ENCODE measurements around the gene TMEM242. TPM values are rescaled to one million over a fixed set of nuclear protein-coding genes. Genes with fewer than 3 reads are reported as not detected.

TMEM242 gene
- polyA plus RNA-seq, 1 of the 3 experiments (the other 2 are of a cell fraction): 7.4 TPM

DNA sequence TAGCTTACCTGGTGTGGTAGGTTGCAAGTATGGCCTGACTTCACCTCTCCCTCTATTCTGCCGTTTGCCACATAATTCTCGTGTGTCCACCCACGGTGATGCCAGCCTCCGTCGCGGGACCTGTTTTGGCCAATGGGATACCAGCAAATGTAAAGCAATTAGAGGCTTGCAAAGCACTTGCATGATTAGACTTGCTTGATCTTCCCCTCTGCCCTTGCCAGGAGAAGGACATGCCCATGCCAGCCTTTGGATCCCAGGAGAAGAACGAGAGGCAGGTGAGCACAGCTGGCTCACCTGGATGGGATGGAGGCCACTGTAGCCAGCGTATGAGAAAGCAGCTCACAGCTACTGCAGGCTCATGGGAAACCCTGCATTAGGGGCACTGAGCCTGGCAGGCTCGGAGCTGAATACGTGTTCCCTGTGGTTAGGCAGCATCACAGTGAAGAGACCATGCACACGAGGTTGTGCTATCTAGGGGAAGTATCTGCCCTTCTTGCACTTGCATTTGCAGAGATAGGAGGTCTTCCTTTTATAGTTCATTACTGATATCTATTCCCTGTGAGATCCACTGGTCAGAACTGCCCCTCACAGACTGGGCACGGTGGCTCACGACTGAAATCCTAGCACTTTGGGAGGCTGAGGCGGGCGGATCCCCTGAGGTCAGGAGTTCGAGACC is 62.4 kb downstream of the TMEM242 start:
- Histone ChIP-seq H3K27ac (ENCODE audit: low read depth in 2 of 2, low read length in 1 of 2) (no peak overlapping the region), H2AFZ (ENCODE audit: low read depth) (no peak overlapping the region), H3K9me2 (no peaks in the 10 kb centered on the region), H3K4me2 (no peak overlapping the region), H3K4me1 (ENCODE audit: control insufficient read depth in 1 of 2, insufficient read depth in 2 of 2, low read depth in 1 of 2, low read length in 1 of 2) (no peaks in the 10 kb centered on the region), H3K27me3 (ENCODE audit: insufficient read depth) (no peaks in the 10 kb centered on the region), H3K79me2 (ENCODE audit: insufficient read depth) (no peaks in the 10 kb centered on the region), H3K4me3 (ENCODE audit: low read depth in 2 of 2, low read length in 1 of 2) (no peak overlapping the region), H3K36me3 (replicated peaks in 1 of 2; ENCODE audit: control insufficient read depth in 1 of 2, insufficient read depth in 2 of 2, low read length in 1 of 2) (no peaks in the 10 kb centered on the region), H4K20me1 (ENCODE audit: insufficient read depth) (no peaks in the 10 kb centered on the region), H3F3A (replicated peaks; ENCODE audit: insufficient read depth) (no peaks in the 10 kb centered on the region), H3K9me3 (no peaks in the 10 kb centered on the region), H3K9ac (no peak overlapping the region)
- no peak for TF ChIP-seq FOXJ3 (CRISPR knock-in tag; IDR thresholded peaks at IDR 0.05)
- no peak for TF ChIP-seq EP300 (IDR thresholded peaks at IDR 0.05; ENCODE audit: borderline replicate concordance in 1 of 2, low read depth in 1 of 2, low read length in 1 of 2)
- TF ChIP-seq TAF1 (IDR thresholded peaks at IDR 0.05; ENCODE audit: borderline replicate concordance, low read depth, low read length): no peak
- TF ChIP-seq ELF1 (IDR thresholded peaks at IDR 0.05): no peak
- TF ChIP-seq, protein P1, sequence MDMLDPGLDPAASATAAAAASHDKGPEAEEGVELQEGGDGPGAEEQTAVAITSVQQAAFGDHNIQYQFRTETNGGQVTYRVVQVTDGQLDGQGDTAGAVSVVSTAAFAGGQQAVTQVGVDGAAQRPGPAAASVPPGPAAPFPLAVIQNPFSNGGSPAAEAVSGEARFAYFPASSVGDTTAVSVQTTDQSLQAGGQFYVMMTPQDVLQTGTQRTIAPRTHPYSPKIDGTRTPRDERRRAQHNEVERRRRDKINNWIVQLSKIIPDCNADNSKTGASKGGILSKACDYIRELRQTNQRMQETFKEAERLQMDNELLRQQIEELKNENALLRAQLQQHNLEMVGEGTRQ (IDR thresholded peaks at IDR 0.05; ENCODE audit: borderline replicate concordance, low read depth, low read length): no peak
- TF ChIP-seq GATA2 (CRISPR knock-in tag; IDR thresholded peaks at IDR 0.05): no peak
- TF ChIP-seq, protein P2, sequence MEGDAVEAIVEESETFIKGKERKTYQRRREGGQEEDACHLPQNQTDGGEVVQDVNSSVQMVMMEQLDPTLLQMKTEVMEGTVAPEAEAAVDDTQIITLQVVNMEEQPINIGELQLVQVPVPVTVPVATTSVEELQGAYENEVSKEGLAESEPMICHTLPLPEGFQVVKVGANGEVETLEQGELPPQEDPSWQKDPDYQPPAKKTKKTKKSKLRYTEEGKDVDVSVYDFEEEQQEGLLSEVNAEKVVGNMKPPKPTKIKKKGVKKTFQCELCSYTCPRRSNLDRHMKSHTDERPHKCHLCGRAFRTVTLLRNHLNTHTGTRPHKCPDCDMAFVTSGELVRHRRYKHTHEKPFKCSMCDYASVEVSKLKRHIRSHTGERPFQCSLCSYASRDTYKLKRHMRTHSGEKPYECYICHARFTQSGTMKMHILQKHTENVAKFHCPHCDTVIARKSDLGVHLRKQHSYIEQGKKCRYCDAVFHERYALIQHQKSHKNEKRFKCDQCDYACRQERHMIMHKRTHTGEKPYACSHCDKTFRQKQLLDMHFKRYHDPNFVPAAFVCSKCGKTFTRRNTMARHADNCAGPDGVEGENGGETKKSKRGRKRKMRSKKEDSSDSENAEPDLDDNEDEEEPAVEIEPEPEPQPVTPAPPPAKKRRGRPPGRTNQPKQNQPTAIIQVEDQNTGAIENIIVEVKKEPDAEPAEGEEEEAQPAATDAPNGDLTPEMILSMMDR (IDR thresholded peaks at IDR 0.05): no peak
- TF ChIP-seq RAD21 (IDR thresholded peaks at IDR 0.05; ENCODE audit: low read length): no peak
- TF ChIP-seq CHD2 (IDR thresholded peaks at IDR 0.05; ENCODE audit: low read length, partially characterized antibody): no peak
- TF ChIP-seq, protein P3, sequence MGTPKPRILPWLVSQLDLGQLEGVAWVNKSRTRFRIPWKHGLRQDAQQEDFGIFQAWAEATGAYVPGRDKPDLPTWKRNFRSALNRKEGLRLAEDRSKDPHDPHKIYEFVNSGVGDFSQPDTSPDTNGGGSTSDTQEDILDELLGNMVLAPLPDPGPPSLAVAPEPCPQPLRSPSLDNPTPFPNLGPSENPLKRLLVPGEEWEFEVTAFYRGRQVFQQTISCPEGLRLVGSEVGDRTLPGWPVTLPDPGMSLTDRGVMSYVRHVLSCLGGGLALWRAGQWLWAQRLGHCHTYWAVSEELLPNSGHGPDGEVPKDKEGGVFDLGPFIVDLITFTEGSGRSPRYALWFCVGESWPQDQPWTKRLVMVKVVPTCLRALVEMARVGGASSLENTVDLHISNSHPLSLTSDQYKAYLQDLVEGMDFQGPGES (IDR thresholded peaks at IDR 0.05; ENCODE audit: low read depth, low read length): no peak
- no peak for TF ChIP-seq RXRA (IDR thresholded peaks at IDR 0.05; ENCODE audit: borderline replicate concordance, low read depth)
- TF ChIP-seq, protein P4, sequence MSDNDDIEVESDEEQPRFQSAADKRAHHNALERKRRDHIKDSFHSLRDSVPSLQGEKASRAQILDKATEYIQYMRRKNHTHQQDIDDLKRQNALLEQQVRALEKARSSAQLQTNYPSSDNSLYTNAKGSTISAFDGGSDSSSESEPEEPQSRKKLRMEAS (IDR thresholded peaks at IDR 0.05; ENCODE audit: low read depth): no peak
- TF ChIP-seq, protein P5, sequence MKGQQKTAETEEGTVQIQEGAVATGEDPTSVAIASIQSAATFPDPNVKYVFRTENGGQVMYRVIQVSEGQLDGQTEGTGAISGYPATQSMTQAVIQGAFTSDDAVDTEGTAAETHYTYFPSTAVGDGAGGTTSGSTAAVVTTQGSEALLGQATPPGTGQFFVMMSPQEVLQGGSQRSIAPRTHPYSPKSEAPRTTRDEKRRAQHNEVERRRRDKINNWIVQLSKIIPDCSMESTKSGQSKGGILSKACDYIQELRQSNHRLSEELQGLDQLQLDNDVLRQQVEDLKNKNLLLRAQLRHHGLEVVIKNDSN (IDR thresholded peaks at IDR 0.05; ENCODE audit: borderline replicate concordance, low read depth): no peak
- no peak for TF ChIP-seq MEF2A (IDR thresholded peaks at IDR 0.05; ENCODE audit: borderline replicate concordance, low read depth)
- no peak for TF ChIP-seq NRF1 (IDR thresholded peaks at IDR 0.05; ENCODE audit: low read depth, low read length)
- no peak for TF ChIP-seq POLR2AphosphoS5 (IDR thresholded peaks at IDR 0.05; ENCODE audit: low read depth, low read length)
- no peak for TF ChIP-seq JUND (IDR thresholded peaks at IDR 0.05)
- no peak for TF ChIP-seq RCOR1 (IDR thresholded peaks at IDR 0.05; ENCODE audit: low read length)
- TF ChIP-seq SMC3 (IDR thresholded peaks at IDR 0.05; ENCODE audit: low read depth, low read length): no peak
- TF ChIP-seq EZH2phosphoT487 (IDR thresholded peaks at IDR 0.05; ENCODE audit: borderline replicate concordance, low read depth): no peak
- ChIA-PET CTCF (interaction anchor here (0.9 to 2.6 kb wide), 2 partner anchors 14 to 122 kb away, joined by 3 to 10 read pairs; no protein-coding TSS in a partner anchor), POLR2A (no interaction called here)
- DNase-seq: no peak
- 75% methylated on average over 15 of the region's 16 CpGs for WGBS (ENCODE audit: low lambda C conversion rate)
